Measurements from ENCODE around the gene ARHGAP45.
A peak's percentile ranks its signal among the peaks of the same experiment; 100 is the strongest.

ARHGAP45 gene

DNA sequence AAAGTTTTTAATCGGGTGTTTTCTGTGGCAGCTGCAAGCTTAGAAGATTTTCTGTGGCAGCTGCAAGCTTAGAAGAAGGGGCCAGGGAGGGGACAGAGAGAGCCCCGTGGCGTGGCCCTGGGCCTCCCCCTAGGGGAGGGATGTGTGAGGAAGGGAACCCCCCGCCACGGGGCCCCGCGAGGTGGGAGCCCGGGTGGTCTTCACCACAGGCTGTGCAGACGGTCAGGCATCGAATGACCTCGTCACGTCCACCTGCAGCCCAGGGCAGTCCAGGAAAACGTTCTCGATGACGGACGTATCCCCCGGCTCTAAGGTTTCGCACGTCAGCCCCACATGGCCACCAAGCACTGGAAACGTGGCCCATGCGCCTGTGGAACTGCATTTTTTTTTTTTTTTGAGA is 19.6 kb downstream of the ARHGAP45 start:
- no peak for DNase-seq (ENCODE audit: low read depth)

DNA sequence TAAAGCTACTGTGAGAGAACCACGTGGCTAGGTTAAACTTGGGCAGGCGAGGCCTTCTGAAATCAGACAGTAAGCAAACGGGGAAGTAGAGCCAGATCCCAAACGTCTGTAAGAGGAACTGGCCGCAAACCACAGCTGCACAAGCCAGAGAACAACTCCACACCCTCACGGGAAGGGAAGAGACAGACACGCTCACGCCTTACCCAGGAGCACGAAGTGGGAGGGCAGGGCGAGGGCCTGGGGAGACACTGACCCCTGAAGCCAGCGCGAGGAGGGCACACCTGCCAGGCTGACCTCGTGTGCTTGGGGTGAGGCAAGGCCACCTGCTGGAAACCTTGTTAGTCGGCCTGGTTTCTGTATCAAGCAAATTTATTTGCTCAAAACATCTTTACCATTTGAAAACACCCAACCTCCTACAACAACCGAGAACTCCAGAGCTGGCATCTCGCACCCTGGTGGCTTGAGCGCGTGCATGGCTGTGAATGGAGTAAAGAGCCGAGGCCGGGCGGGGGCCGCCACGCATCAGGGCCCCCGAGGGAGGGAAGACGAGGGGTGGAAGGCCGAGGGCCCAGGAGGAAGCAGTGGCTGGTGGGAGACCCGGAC is 20.9 kb downstream of the ARHGAP45 start:
- DNase-seq (ENCODE audit: low read depth) = no peak

DNA sequence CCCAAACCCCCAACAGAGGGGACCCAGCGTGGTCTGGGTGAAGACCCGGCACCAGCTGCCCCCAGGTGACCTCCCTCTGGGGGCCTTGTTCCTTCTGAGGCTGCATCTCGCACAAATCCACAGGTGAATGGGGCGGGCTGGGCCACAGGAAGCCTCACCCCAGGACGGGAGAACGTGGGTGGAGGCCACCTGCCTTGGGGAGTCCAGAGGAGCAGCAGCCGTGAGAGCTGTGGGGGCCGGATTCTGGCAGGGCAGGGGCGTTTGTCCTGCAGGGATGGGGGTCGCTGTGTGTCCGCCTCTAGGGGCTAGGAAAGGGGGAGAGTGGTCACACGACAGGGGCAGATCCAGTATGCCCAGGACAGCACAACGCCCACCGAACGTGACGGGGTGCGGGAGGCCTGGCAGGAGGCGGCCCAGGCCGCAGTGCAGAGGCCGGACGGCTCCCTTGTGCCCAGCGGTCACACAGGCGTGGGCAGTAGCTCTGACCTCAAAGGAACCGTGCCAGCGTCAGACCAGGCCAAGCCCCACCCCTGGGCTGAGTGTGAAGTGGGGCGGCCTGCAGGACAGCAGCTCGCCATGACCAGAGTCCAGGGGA is 21.5 kb downstream of the ARHGAP45 start:
- no peak for DNase-seq (ENCODE audit: low read depth)

- DNase-seq (ENCODE audit: low read depth) = no peak
These were observed 22.3 kb downstream of the ARHGAP45 start for GRCh38 chr19:1089126-1089771.

GRCh38 chr19:1089891-1090290 is 22.9 kb downstream of the ARHGAP45 start:
- no peak for DNase-seq (ENCODE audit: low read depth)

GRCh38 chr19:1090731-1091543 is 24.0 kb downstream of the ARHGAP45 start:
- no peak for DNase-seq (ENCODE audit: low read depth)

DNA sequence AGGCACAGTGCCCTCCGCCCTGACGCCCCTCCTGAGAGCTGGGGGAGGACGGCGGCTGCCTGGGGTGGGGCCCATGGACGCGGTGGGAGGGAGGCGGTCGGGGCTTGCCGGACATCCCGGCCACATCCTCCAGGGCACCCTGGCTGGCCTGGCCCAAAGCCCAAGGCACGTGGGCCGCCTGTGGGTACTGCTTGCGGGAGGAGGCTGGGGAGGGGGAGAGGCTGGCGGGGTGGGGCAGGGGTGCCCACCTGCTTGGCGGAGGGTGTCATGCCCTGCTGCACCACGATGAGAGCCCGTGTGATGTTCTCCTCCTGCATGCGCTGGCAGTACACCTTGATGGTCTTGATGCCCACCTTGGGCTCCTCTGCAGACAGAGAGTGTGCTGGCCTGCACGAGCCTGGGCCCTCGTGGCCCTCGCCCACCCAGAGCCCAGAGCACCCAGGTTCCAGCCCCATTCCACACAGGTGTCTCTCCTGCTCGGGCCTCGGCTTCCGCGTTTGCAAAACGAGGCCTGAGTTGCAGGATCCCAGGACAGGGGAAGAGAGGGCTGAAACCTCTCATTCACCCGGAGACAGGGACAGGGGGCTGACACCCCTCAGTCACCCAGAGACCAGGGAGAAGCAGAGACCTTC is 24.7 kb downstream of the ARHGAP45 start:
- DNase-seq (ENCODE audit: low read depth) = no peak

DNA sequence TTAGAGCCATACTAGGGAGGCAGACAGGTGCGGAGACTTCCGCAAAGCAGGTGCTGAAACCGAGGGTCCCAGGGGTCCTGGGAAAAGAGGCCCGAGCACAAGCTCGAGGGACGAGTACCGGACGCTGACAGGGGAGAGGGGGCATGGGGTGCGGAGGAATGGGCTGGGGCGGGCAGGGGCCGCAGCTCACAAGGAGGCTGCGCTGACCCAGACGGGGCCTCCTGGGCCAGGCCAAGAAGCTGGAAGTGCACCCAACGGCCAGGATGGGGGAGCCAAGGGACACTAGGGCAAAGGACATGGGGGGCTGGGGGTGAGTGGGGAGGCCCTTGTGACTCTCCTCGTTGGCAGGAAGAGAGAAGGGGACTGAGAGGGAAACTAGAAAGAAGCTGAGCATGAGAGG is 26.4 kb downstream of the ARHGAP45 start:
- no peak for DNase-seq (ENCODE audit: low read depth)

- no peak for DNase-seq (ENCODE audit: low read depth)
These were observed 27.0 kb downstream of the ARHGAP45 start for GRCh38 chr19:1093811-1094553.

GRCh38 chr19:1094655-1094977 is 27.6 kb downstream of the ARHGAP45 start:
- no peak for DNase-seq (ENCODE audit: low read depth)

- peak; percentile 97 for DNase-seq (ENCODE audit: low read depth)
These were observed 28.2 kb downstream of the ARHGAP45 start, which contains the start of gene POLR2E for GRCh38 chr19:1094978-1095701. POLR2E (minus strand) TSS chr19:1095375; CDS start chr19:1095315, 60 bp downstream.

DNA sequence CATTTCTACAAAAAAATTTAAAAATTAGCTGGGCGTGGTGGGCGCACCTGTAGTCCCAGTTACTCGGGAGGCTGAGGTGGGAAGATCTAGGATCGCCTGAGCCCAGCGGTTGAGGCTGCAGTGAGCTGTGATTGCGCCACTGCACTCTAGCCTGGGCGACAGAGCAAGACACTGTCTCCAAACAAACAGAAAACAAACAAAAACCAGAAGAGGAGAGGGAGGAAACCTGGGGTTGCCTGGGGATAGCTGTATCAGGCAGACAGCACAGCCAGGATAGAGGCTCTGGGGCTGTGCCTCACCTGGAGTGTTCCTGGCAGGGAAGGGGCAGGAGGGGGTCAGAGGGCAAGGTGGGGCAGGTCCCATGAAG is 30.8 kb downstream of the ARHGAP45 start:
- DNase-seq (ENCODE audit: low read depth) = no peak

GRCh38 chr19:1098177-1099051 is 31.4 kb downstream of the ARHGAP45 start:
- no peak for DNase-seq (ENCODE audit: low read depth)

- DNase-seq (ENCODE audit: low read depth) = no peak
These were observed 34.4 kb downstream of the ARHGAP45 start for GRCh38 chr19:1101337-1101698.

- peak; percentile 71 for DNase-seq (ENCODE audit: low read depth)
These were observed 35.6 kb downstream of the ARHGAP45 start for GRCh38 chr19:1102407-1103131.

DNA sequence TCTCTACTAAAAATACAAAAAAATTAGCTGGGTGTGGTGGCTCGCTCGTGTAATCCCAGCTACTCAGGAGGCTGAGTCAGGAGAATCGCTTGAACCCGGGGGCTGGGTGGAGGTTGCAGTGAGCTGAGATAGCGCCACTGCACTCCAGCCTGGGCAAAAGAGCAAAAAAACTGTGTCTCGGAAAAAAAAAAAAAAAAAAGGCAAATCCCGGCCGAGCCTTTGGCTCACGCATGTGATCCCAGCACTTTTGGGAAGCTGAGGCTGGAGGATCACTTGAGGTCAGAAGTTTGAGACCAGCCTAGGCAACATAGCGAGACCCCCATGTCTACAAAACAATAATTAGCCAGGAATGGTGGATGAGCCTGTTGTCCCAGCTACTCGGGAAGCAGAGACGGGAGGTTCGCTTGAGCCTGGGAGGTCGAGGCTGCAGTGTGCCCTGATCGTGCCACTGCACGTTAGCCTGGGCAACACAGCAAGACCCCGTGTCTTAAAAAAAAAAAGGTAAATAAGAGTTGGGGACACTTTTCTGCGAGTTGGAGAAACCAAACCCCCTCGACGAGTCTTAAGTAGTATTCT is 36.3 kb downstream of the ARHGAP45 start:
- DNase-seq (ENCODE audit: low read depth) = no peak

DNA sequence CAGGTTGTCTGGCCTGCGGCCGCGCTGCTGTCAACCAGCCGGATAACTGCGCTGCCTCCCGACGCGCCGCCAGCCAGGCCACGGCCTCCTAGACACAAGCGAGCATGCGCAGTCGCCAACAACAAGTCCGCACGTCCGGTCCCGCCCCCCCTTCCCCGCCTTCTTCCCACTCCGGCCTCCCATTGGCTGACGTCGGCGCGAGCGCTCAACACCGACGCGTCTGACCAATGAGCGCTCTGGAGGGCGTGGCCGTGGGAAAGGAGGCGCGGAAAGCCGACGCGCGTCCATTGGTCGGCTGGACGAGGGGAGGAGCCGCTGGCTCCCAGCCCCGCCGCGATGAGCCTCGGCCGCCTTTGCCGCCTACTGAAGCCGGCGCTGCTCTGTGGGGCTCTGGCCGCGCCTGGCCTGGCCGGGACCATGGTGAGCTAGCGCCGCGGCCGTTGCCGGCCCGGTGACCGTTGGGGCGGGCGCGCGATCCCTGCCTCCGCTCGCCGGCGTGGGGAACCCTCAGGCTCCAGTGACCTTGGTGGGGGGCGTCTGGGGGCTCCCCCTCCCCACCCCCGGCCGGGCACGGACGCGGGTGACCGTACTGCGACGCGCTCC is 36.8 kb downstream of the ARHGAP45 start, which contains the start of gene GPX4:
Gene GPX4 (plus strand): TSS at position 287 of the 603 bp plus-strand sequence. CDS start 50 bp downstream, at position 337.
- peak; percentile 98 for DNase-seq (ENCODE audit: low read depth)

DNA sequence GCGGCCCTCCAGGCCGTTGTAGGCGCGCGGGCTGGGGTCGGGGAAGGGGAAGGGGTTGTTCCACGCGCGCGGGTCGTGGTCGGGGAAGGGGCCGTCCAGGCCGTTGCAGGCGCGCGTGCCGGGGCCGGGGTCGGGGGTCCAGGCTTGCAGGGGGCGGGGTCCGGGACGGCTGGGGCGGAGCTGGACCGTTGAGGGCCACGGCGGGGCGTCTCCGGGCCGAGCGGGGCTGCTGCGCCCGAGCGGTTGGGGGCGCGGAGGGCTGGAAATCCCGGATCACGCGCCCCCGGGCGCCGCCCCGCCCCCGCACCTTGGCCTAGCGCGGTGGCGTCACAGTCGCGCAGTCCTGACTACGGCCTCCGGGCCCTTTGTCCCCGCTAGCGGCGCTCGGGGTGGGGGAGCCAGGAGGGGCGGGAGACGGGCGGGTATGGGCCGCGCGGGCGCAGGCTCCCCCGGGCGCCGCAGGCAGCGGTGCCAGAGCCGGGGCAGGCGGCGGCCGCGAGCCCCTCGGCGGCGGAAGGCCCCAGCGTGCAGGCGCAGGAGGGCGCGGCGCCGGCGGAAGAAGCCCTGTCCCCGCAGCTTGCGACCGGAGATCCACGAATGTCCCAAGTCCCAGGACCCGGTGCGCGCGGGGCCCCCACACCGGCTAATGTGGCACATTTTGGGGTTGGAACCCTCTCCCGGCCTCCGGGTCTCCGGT is 37.5 kb downstream of the ARHGAP45 start:
- DNase-seq (ENCODE audit: low read depth) = peak; percentile 73
